GM12892 (cell line): ENCODE measurements around the gene COX8C.

ENCODE experiments used
- DNase-seq: peaks from one replicate; pipeline ENCODE4 v3.0.0; 2011; ENCODE audit not compliant: insufficient read length
- FAIRE-seq: peaks from 2 replicates; lab custom pipeline; 2011; peaks lifted over from hg19 to GRCh38; lab: Jason Lieb, UNC
- POLR2A ChIP-seq: IDR thresholded peaks from 2 replicates; pipeline ENCODE4 v1.6.1; 2011; ENCODE audit warnings: low read depth, low read length, control low read depth
- POLR2AphosphoS5 ChIP-seq: IDR thresholded peaks from 2 replicates; pipeline ENCODE4 v1.6.1; 2011; ENCODE audit warnings: low read depth, low read length, control low read depth
- TAF1 ChIP-seq: IDR thresholded peaks from 2 replicates; pipeline ENCODE4 v1.6.1; 2011; ENCODE audit warnings: low read depth, mild to moderate bottlenecking, control low read depth, low read length, borderline replicate concordance

COX8C gene

DNA sequence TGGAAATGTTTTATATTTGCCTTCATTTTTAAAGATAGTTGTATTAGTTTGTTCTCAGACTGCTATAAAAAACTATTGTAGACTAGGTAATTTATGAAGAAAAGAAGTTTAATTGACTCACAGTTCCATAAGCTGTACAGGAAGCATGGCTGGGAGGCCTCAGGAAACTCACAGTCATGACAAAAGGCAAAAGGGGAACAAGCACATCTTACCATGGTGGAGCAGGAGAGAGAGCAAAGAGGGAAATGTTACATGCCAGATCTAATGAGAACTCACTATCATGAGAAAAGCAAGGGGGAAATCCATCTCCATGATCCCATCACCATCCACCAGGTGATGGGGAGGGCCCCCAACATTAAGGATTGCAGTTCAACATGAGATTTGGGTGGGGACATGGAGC is 48.2 kb downstream of the COX8C start:
- FAIRE-seq (no peak), DNase-seq (no peak)
- TF ChIP-seq POLR2A (no peak), POLR2AphosphoS5 (no peak), TAF1 (no peak)

DNA sequence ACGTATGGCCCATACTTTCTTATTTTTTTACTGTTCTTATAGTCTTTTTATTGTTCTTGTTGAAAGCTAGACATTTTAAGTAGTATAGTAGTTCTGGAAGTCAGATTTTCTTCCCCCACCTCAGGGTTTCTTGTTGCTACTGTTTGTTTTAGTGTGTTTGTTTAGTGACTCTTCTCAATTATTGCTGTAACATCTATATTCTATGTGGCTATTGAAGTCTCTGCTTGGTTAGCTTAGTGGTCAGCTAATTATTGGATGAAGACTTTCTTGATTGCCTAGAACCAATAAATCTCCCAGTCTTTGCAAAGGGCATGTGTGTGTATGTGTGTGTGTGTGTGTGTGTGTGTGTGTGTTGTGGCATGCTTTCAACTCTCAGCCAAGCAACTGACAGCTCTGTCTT is 49.5 kb downstream of the COX8C start:
- no peak for TF ChIP-seq POLR2AphosphoS5
- no peak for TF ChIP-seq TAF1
- TF ChIP-seq POLR2A = no peak
- FAIRE-seq = no peak
- DNase-seq = no peak
